Small intestine (tissue), 7 donors: Measurements from ENCODE around the gene TMEM170B. TPM values are rescaled to one million over a fixed set of nuclear protein-coding genes. Genes with fewer than 3 reads are reported as not detected.

Source experiments
- DNase-seq, 2 donors: peaks; one replicate each; pipeline versions ENCODE4 v3.0.0 to v3.0.0-alpha.2; 2013
- FAIRE-seq: peaks from 2 replicates; lab custom pipeline; 2012; peaks lifted over from hg19 to GRCh38; lab: Jason Lieb, UNC
- H3K27ac ChIP-seq, 3 donors: one replicate each; pipeline ENCODE4 v1.5.1; 2013; ENCODE audit warnings: low read length in 2 of 3, mild to moderate bottlenecking in 2 of 3, control low read depth in 1 of 3, inconsistent platforms in 1 of 3, low read depth in 1 of 3, moderate library complexity in 1 of 3
- H3K27me3 ChIP-seq, 3 donors: one replicate each; pipeline ENCODE4 v1.6.1; 2013; ENCODE audit warnings: low read length in 3 of 3, inconsistent platforms in 1 of 3; ENCODE audit not compliant: control insufficient read depth in 3 of 3, insufficient read depth in 3 of 3
- H3K36me3 ChIP-seq, 3 donors: one replicate each; pipeline ENCODE4 v1.6.1; 2013; ENCODE audit warnings: low read length in 3 of 3, inconsistent platforms in 1 of 3, low read depth in 1 of 3, mild to moderate bottlenecking in 1 of 3, moderate library complexity in 1 of 3; ENCODE audit not compliant: control insufficient read depth in 3 of 3, insufficient read depth in 2 of 3
- H3K4me1 ChIP-seq, 3 donors: one replicate each; pipeline ENCODE4 v1.6.1; 2013; ENCODE audit warnings: low read length in 2 of 3, inconsistent platforms in 1 of 3, low read depth in 1 of 3, mild to moderate bottlenecking in 1 of 3, moderate library complexity in 1 of 3; ENCODE audit not compliant: control insufficient read depth in 3 of 3, insufficient read depth in 2 of 3
- H3K4me3 ChIP-seq, 3 donors: one replicate each; pipeline ENCODE4 v1.5.1; 2013; ENCODE audit warnings: low read length in 3 of 3, control low read depth in 1 of 3, inconsistent platforms in 1 of 3, low read depth in 1 of 3, mild to moderate bottlenecking in 1 of 3, moderate library complexity in 1 of 3
- H3K9me3 ChIP-seq, 2 donors: one replicate each; pipeline ENCODE4 v1.6.1; 2013; ENCODE audit warnings: low read depth in 1 of 2, low read length in 1 of 2; ENCODE audit not compliant: control insufficient read depth in 2 of 2, insufficient read depth in 1 of 2
- WGBS, 3 donors: extraction: QIAGEN DNeasy Blood & Tissue Kit; methylation state at CpG; one replicate each; pipeline ENCODE4 v1.1.7; 2013; 5-methylcytosine and 5-hydroxymethylcytosine counted together
- polyA plus RNA-seq, 4 donors: library from polyadenylated mRNA; stranded (reverse) in 3 of 4; unstranded in 1 of 4; fragments of 200-250 nt in 3 of 4; fragments of 120-200 nt in 1 of 4; gene quantifications; one replicate each; pipeline versions ENCODE4 v1.2.1 to v1.2.3, GENCODE V29; 2013
- donor health status: healthy with polysubstance abuse.
- donor health status: control.
- donor health status: control.
- donor health status: Bipolar disorder and iron deficiency.
- donor health status: healthy.

The TMEM170B gene
- polyA plus RNA-seq, 4 donors, result under 0.01 to 3.6 (median 0.78) TPM

- no peak overlapping the region for H3K27ac ChIP-seq
- DNase-seq (no peak), FAIRE-seq (no peak)
- no peaks in the 10 kb centered on the region for H3K4me1 ChIP-seq
- WGBS, 3 donors, result 88 to 94% (median 90%) methylated on average over 11 of the region's 11 CpGs
- H3K4me3 ChIP-seq, result no peak overlapping the region
- H3K36me3 ChIP-seq, result no peaks in the 10 kb centered on the region
- H3K27me3 ChIP-seq, result no peaks in the 10 kb centered on the region
- no peaks in the 10 kb centered on the region for H3K9me3 ChIP-seq
These were observed 95.4 kb downstream of the TMEM170B start for GRCh38 chr6:11632795-11633511.

Other genes starting within 250 kb of the TMEM170B start
- gene ADTRP, start 241.1 kb downstream of the TMEM170B start, polyA plus RNA-seq, result 10 to 100 TPM; 28.5 to 73.4 (median 59.2) TPM